H1 (cell line): Measurements from ENCODE around the gene ATP11A. TPM values are rescaled to one million over a fixed set of nuclear protein-coding genes. Genes with fewer than 3 reads are reported as not detected.

Source experiments
- CTCF ChIA-PET: fragments of 300-600 bp; sonication (Branson Sonifier 250); formaldehyde crosslinking; loops from one replicate; lab custom pipeline; 2021; ENCODE audit not compliant: partially characterized antibody; lab: Charles Lee
- POLR2A ChIA-PET: fragments of 300-600 bp; sonication (Branson Sonifier 250); formaldehyde crosslinking; loops from one replicate; lab custom pipeline; 2021; ENCODE audit warnings: inconsistent platforms; ENCODE audit not compliant: partially characterized antibody; lab: Charles Lee
- DNase-seq, 2 experiments: peaks; one replicate each; pipeline versions ENCODE4 v3.0.0 to v3.0.0-alpha.2; 2010 to 2022; ENCODE audit warnings: low spot score in 2 of 2, low read depth in 1 of 2, mixed read lengths in 1 of 2
- FAIRE-seq: peaks from 2 replicates; lab custom pipeline; 2011; peaks lifted over from hg19 to GRCh38; lab: Jason Lieb, UNC
- H2AFZ ChIP-seq: 2 replicates; pipeline ENCODE4 v1.8.1; 2012; ENCODE audit warnings: low read length, inconsistent platforms
- H2AK5ac ChIP-seq: 2 replicates; pipeline ENCODE4 v1.6.1; 2013; ENCODE audit warnings: low read depth, low read length
- H2BK120ac ChIP-seq: replicated peaks from 2 replicates; pipeline ENCODE3; 2013; ENCODE audit warnings: low read depth, low read length, inconsistent platforms
- H2BK12ac ChIP-seq: 2 replicates; pipeline ENCODE4 v1.6.1; 2013; ENCODE audit warnings: low read depth, low read length
- H2BK15ac ChIP-seq: 2 replicates; pipeline ENCODE4 v1.6.1; 2013; ENCODE audit warnings: low read length
- H2BK20ac ChIP-seq: 2 replicates; pipeline ENCODE4 v1.6.1; 2013; ENCODE audit warnings: low read length
- H2BK5ac ChIP-seq: 2 replicates; pipeline ENCODE4 v1.6.1; 2013; ENCODE audit warnings: low read depth, low read length
- H3K14ac ChIP-seq: 2 replicates; pipeline ENCODE4 v1.6.1; 2013; ENCODE audit warnings: inconsistent platforms; ENCODE audit not compliant: insufficient read length
- H3K18ac ChIP-seq: 2 replicates; pipeline ENCODE4 v1.6.1; 2013; ENCODE audit warnings: low read length; ENCODE audit errors: extremely low read depth
- H3K23ac ChIP-seq: 2 replicates; pipeline ENCODE4 v1.6.1; 2013; ENCODE audit warnings: inconsistent platforms; ENCODE audit not compliant: insufficient read length
- H3K23me2 ChIP-seq: 2 replicates; pipeline ENCODE4 v1.6.1; 2013; ENCODE audit warnings: low read depth, low read length
- H3K27ac ChIP-seq: 2 replicates; pipeline ENCODE4 v1.6.1; 2011; ENCODE audit warnings: low read depth, low read length, inconsistent platforms
- H3K27me3 ChIP-seq, 4 experiments: replicated peaks in 1 of 4; 1 replicate in 1 of 4; 2 replicates in 3 of 4; pipeline versions ENCODE4 v1.6.1 to v1.8.1; 2011 to 2013; ENCODE audit warnings: low read length in 3 of 4, mild to moderate bottlenecking in 3 of 4, inconsistent platforms in 2 of 4, mixed read lengths in 2 of 4, moderate library complexity in 1 of 4; ENCODE audit not compliant: control insufficient read depth in 3 of 4, insufficient read depth in 3 of 4; ENCODE audit errors: extremely low read depth in 1 of 4
- H3K36me3 ChIP-seq, 4 experiments: 2 replicates each; pipeline versions ENCODE4 v1.6.1 to v1.8.1; 2011 to 2013; ENCODE audit warnings: mild to moderate bottlenecking in 4 of 4, low read length in 3 of 4, moderate library complexity in 2 of 4, control low read depth in 1 of 4, inconsistent platforms in 1 of 4; ENCODE audit not compliant: insufficient read depth in 4 of 4, control insufficient read depth in 2 of 4
- H3K4ac ChIP-seq: replicated peaks from 2 replicates; pipeline ENCODE3; 2013; ENCODE audit warnings: low read length, low read depth, mixed read lengths, inconsistent platforms; ENCODE audit not compliant: insufficient read length
- H3K4me1 ChIP-seq, 4 experiments: replicated peaks in 1 of 4; 1 replicate in 1 of 4; 2 replicates in 3 of 4; pipeline versions ENCODE4 v1.6.1 to v1.8.1; 2011 to 2013; ENCODE audit warnings: low read length in 3 of 4, inconsistent platforms in 2 of 4, mixed read lengths in 1 of 4; ENCODE audit not compliant: insufficient read depth in 4 of 4, control insufficient read depth in 3 of 4
- H3K4me2 ChIP-seq, 2 experiments: 2 replicates each; pipeline versions ENCODE4 v1.6.1 to v1.8.1; 2011 to 2013; ENCODE audit warnings: low read depth in 2 of 2, low read length in 2 of 2, control low read depth in 1 of 2, inconsistent platforms in 1 of 2, mild to moderate bottlenecking in 1 of 2; ENCODE audit not compliant: insufficient read depth in 1 of 2
- H3K4me3 ChIP-seq, 4 experiments: fragments of 200-600, 300-600 bp in 1 of 4; sonication (generic), shearing (Covaris generic), sonication (Bioruptor Twin) in 1 of 4; 2 replicates each; pipeline versions ENCODE4 v1.5.1 to v1.8.1; 2011 to 2016; ENCODE audit warnings: low read length in 4 of 4, low read depth in 3 of 4, control low read depth in 2 of 4, inconsistent platforms in 2 of 4, mild to moderate bottlenecking in 2 of 4, mixed read lengths in 1 of 4, moderate library complexity in 1 of 4; ENCODE audit not compliant: insufficient read depth in 2 of 4; ENCODE audit errors: extremely low read depth in 1 of 4
- H3K56ac ChIP-seq: replicated peaks from 2 replicates; pipeline ENCODE3; 2013; ENCODE audit warnings: low read depth, mild to moderate bottlenecking, mixed read lengths, low read length, inconsistent platforms; ENCODE audit not compliant: insufficient read length
- H3K79me1 ChIP-seq: 2 replicates; pipeline ENCODE4 v1.6.1; 2013; ENCODE audit warnings: low read depth, low read length, control low read depth
- H3K79me2 ChIP-seq, 2 experiments: 2 replicates each; pipeline versions ENCODE4 v1.6.1 to v1.8.1; 2012 to 2013; ENCODE audit warnings: low read length in 2 of 2, mild to moderate bottlenecking in 2 of 2, inconsistent platforms in 1 of 2; ENCODE audit not compliant: insufficient read depth in 2 of 2, control insufficient read depth in 1 of 2
- H3K9ac ChIP-seq, 4 experiments: replicated peaks in 1 of 4; 1 replicate in 1 of 4; 2 replicates in 3 of 4; pipeline versions ENCODE4 v1.6.1 to v1.8.1; 2011 to 2013; ENCODE audit warnings: low read depth in 3 of 4, low read length in 3 of 4, control low read depth in 2 of 4, mild to moderate bottlenecking in 2 of 4, moderate library complexity in 2 of 4, inconsistent platforms in 1 of 4; ENCODE audit errors: extremely low read depth in 1 of 4
- H3K9me3 ChIP-seq, 2 experiments: 2 replicates each; pipeline versions ENCODE4 v1.6.1 to v1.8.1; 2012 to 2013; ENCODE audit warnings: mild to moderate bottlenecking in 2 of 2, moderate library complexity in 2 of 2, control low read depth in 1 of 2, inconsistent platforms in 1 of 2, low read depth in 1 of 2, low read length in 1 of 2, mixed read lengths in 1 of 2; ENCODE audit not compliant: insufficient read depth in 2 of 2
- H4K20me1 ChIP-seq, 2 experiments: replicated peaks in 1 of 2; 2 replicates each; pipeline versions ENCODE3 to v1.8.1; 2011 to 2013; ENCODE audit warnings: inconsistent platforms in 2 of 2, low read length in 2 of 2, mild to moderate bottlenecking in 1 of 2; ENCODE audit not compliant: insufficient read depth in 2 of 2, control insufficient read depth in 1 of 2
- H4K5ac ChIP-seq: 2 replicates; pipeline ENCODE4 v1.6.1; 2013; ENCODE audit warnings: low read length, low read depth, mixed read lengths, inconsistent platforms; ENCODE audit not compliant: insufficient read length
- H4K8ac ChIP-seq: 2 replicates; pipeline ENCODE4 v1.8.0; 2013; ENCODE audit warnings: mild to moderate bottlenecking, moderate library complexity, low read length, inconsistent platforms; ENCODE audit not compliant: insufficient read depth; ENCODE audit errors: extremely low read depth
- H4K91ac ChIP-seq: replicated peaks from 2 replicates; pipeline ENCODE3; 2013; ENCODE audit warnings: low read length, mixed read lengths, inconsistent platforms; ENCODE audit not compliant: insufficient read length
- EGR1 ChIP-seq: IDR thresholded peaks from 2 replicates; pipeline ENCODE4 v1.6.1; 2011; ENCODE audit warnings: low read depth, low read length, borderline replicate concordance
- FOSL1 ChIP-seq: IDR thresholded peaks from 2 replicates; pipeline ENCODE4 v1.6.1; 2011; ENCODE audit warnings: mild to moderate bottlenecking, low read depth, low read length, moderate library complexity; ENCODE audit not compliant: insufficient read depth
- GTF2F1 ChIP-seq: IDR thresholded peaks from 2 replicates; pipeline ENCODE4 v1.6.1; 2012; ENCODE audit warnings: low read depth, low read length, improper control_type of control experiment, borderline replicate concordance
- KDM5A ChIP-seq: fragments of 200-600 bp; IDR thresholded peaks from 2 replicates; pipeline ENCODE4 v1.7.1; 2012; ENCODE audit warnings: mild to moderate bottlenecking, low read length, inconsistent platforms, mixed read lengths
- TAF7 ChIP-seq: optimal IDR thresholded peaks from 2 replicates; pipeline ENCODE3; 2011; ENCODE audit warnings: low read depth, mild to moderate bottlenecking, inconsistent platforms, low read length, moderate library complexity, borderline replicate concordance
- TCF12 ChIP-seq: IDR thresholded peaks from 2 replicates; pipeline ENCODE4 v1.6.1; 2011; ENCODE audit warnings: low read depth, mild to moderate bottlenecking, low read length
- whole genome bisulfite sequencing, 2 experiments: shearing (Covaris generic) in 1 of 2; methylation state at CpG; one replicate each; pipeline versions ENCODE4 v1.1.6 to v1.1.7; 2013 to 2015; ENCODE audit warnings: low lambda C conversion rate in 2 of 2, mixed read lengths in 2 of 2, inconsistent platforms in 1 of 2, low coverage in 1 of 2, missing lambda C conversion rate in 1 of 2; ENCODE audit not compliant: insufficient replicate concordance in 2 of 2, insufficient coverage in 1 of 2, insufficient read length in 1 of 2; ENCODE audit errors: extremely low coverage in 1 of 2, missing lambda C conversion rate in 1 of 2; 5-methylcytosine and 5-hydroxymethylcytosine counted together
- polyA plus RNA-seq, 7 experiments: library from polyadenylated mRNA; depleted of rRNA in 3 of 7; stranded (reverse) in 5 of 7; unstranded in 2 of 7; fragments of >200 nt in 5 of 7; fragments of 200-250 nt in 2 of 7; gene quantifications; 1 replicate in 5 of 7; 2 replicates in 1 of 7; 4 replicates in 1 of 7; pipeline versions ENCODE4 v1.2.1 to v1.2.3, GENCODE V29; 2011 to 2013; ENCODE audit warnings: missing spikeins in 2 of 7, mixed read lengths in 2 of 7
- total RNA-seq: library from RNA; stranded (reverse); fragmentation: NEBNext Ultra II Directional; extraction: Animal tissue kit (Norgen Biotek cat#: 25700); gene quantifications from 2 replicates; pipeline ENCODE4 v1.2.1, GENCODE V29; 2021

The ATP11A gene
- total and polyA plus RNA-seq, 2 of the 8 experiments (the other 6 are each of a cell fraction or from before 2014, with no cell fraction given): 28.8 to 72.9 TPM

GRCh38 chr13:112904436-112904960 is 214.7 kb downstream of the ATP11A start:
- Histone ChIP-seq H3K4me2 (peak overlapping the region in 1 of 2 experiments; percentile 23; a peak in 3 of 4 replicates), H3K9ac (0 out of 7 replicates have a peak overlapping the region, but pooled peaks of 2 of the 4 experiments have one; percentile 11 to 25)
- no peak for FAIRE-seq

More at GRCh38 chr13:112904436-112904960, 214.7 kb downstream of the ATP11A start:
- H3K4ac ChIP-seq: no peak overlapping the region
- no peaks in the 10 kb centered on the region for H3K27me3 ChIP-seq
- peak overlapping the region; percentile 16 for H4K91ac ChIP-seq
- no peak overlapping the region for H3K27ac ChIP-seq
- no peak overlapping the region for H4K5ac ChIP-seq
- WGBS, 2 experiments: 94% methylated on average over 13 of the region's 13 CpGs; no CpG with 5 or more reads in 1 of the 2 experiments
- peaks cover 14 to 52% (median 29%) of the 10 kb centered on the region in 4 experiments for H3K4me1 ChIP-seq
- DNase-seq: no peak
- H2BK15ac ChIP-seq: no peak overlapping the region
- H3K79me2 ChIP-seq: peaks cover 0 to 30% of the 10 kb centered on the region in 2 experiments; a peak in 2 of 4 replicates
- H3K56ac ChIP-seq: no peak overlapping the region
- no peaks in the 10 kb centered on the region; the same call in 1 of the 2 replicates for H3K23me2 ChIP-seq
- peak overlapping the region; percentile 69; the same call in 1 of the 2 replicates for H2BK12ac ChIP-seq
- no peak overlapping the region for H2AK5ac ChIP-seq
- H2BK20ac ChIP-seq: peak overlapping the region; percentile 83; the same call in 1 of the 2 replicates
- peaks cover 0 to 14% (median 0%) of the 10 kb centered on the region in 4 experiments; a peak in 2 of 8 replicates for H3K36me3 ChIP-seq
- peak overlapping the region; percentile 60; the same call in 1 of the 2 replicates for H2BK5ac ChIP-seq
- peak overlapping the region in 1 of 4 experiments; percentile 21; a peak in 2 of 8 replicates for H3K4me3 ChIP-seq
- POLR2A ChIA-PET: interaction anchor here (5.9 kb wide), 1 partner anchor 9 kb away, joined by 44 read pairs; no protein-coding TSS in a partner anchor
- no peaks in the 10 kb centered on the region; the same call in 1 of the 2 replicates for H3K79me1 ChIP-seq
- no peaks in the 10 kb centered on the region for H3K9me3 ChIP-seq
- H3K18ac ChIP-seq: 0 out of 2 replicates have a peak overlapping the region, but pooled peaks have one; percentile 35
- TF ChIP-seq EGR1: no peak
- TF ChIP-seq FOSL1: no peak
- TF ChIP-seq KDM5A: no peak
- TF ChIP-seq TAF7: no peak
- TF ChIP-seq GTF2F1: no peak
- TF ChIP-seq TCF12: no peak
- CTCF ChIA-PET: interaction anchor here (0.8 to 2.7 kb wide), 4 partner anchors 12 to 38 kb away, joined by 3 to 12 read pairs (median 4); no protein-coding TSS in a partner anchor
- H2AFZ ChIP-seq: no peak overlapping the region
- H3K14ac ChIP-seq: no peak overlapping the region
- H4K20me1 ChIP-seq: peaks cover 0 to 7% of the 10 kb centered on the region in 2 experiments
- no peak overlapping the region for H3K23ac ChIP-seq
- no peak overlapping the region for H4K8ac ChIP-seq
- H2BK120ac ChIP-seq: no peak overlapping the region
